Endometrial microvascular endothelial cells (primary cell): ENCODE measurements around the gene ABTB1. TPM values are rescaled to one million over a fixed set of nuclear protein-coding genes. Genes with fewer than 3 reads are reported as not detected.

ENCODE experiments used
- in situ Hi-C: cut with HindIII; loops from 2 replicates; pipeline ENCODE4 v1.10.0; 2017; ENCODE audit warnings: low sequenced_read_pairs, low pct_unique_long_range_greater_than_20kb; ENCODE audit errors: inconsistent ontology term
- total RNA-seq: library from RNA; depleted of rRNA; stranded (reverse); fragments of >200 nt; gene quantifications from one replicate; pipeline ENCODE4 v1.2.3, GENCODE V29; 2015; ENCODE audit errors: inconsistent ontology term

Gene ABTB1
- total RNA-seq, 1 donor from 2014 or later: 6.4 TPM

- in situ Hi-C loops: no loop called here
These were observed 3.1 kb upstream of the ABTB1 start for GRCh38 chr3:127669541-127670228.

GRCh38 chr3:127670229-127670559 is 2.6 kb upstream of the ABTB1 start:
- in situ Hi-C loops: no loop called here

- in situ Hi-C loops: no loop called here
These were observed 1.8 kb upstream of the ABTB1 start for GRCh38 chr3:127670761-127671522.

- in situ Hi-C loops: no loop called here
These were observed 976 bp upstream of the ABTB1 start for GRCh38 chr3:127671523-127672428.

GRCh38 chr3:127673191-127674100 is 694 bp downstream of the ABTB1 start:
- in situ Hi-C loops: no loop called here

GRCh38 chr3:127674101-127674721 is 1.5 kb downstream of the ABTB1 start:
- in situ Hi-C loops: no loop called here

GRCh38 chr3:127674790-127675189 is 2.0 kb downstream of the ABTB1 start:
- in situ Hi-C loops: no loop called here

- in situ Hi-C loops: no loop called here
These were observed 3.1 kb downstream of the ABTB1 start for GRCh38 chr3:127675651-127676391.

GRCh38 chr3:127676456-127676855 is 3.7 kb downstream of the ABTB1 start:
- in situ Hi-C loops: no loop called here

GRCh38 chr3:127676921-127677351 is 4.2 kb downstream of the ABTB1 start:
- in situ Hi-C loops: no loop called here

- in situ Hi-C loops: no loop called here
These were observed 5.0 kb downstream of the ABTB1 start for GRCh38 chr3:127677541-127678314.

- in situ Hi-C loops: no loop called here
These were observed 5.5 kb downstream of the ABTB1 start for GRCh38 chr3:127678315-127678599.

- in situ Hi-C loops: no loop called here
These were observed 6.1 kb downstream of the ABTB1 start for GRCh38 chr3:127678611-127679533.

- in situ Hi-C loops: no loop called here
These were observed 6.9 kb downstream of the ABTB1 start for GRCh38 chr3:127679534-127680145.

GRCh38 chr3:127680146-127680661 is 7.5 kb downstream of the ABTB1 start:
- in situ Hi-C loops: no loop called here
